HG03565 (cell line): ENCODE measurements around the gene AGTRAP.

Source experiments
- ATAC-seq: cut with Tn5 transposase; IDR thresholded peaks from one replicate; pipeline ENCODE4 v1.9.1; 2021; ENCODE audit warnings: mild to moderate bottlenecking, moderate library complexity; ENCODE audit not compliant: unreplicated experiment

Gene AGTRAP

DNA sequence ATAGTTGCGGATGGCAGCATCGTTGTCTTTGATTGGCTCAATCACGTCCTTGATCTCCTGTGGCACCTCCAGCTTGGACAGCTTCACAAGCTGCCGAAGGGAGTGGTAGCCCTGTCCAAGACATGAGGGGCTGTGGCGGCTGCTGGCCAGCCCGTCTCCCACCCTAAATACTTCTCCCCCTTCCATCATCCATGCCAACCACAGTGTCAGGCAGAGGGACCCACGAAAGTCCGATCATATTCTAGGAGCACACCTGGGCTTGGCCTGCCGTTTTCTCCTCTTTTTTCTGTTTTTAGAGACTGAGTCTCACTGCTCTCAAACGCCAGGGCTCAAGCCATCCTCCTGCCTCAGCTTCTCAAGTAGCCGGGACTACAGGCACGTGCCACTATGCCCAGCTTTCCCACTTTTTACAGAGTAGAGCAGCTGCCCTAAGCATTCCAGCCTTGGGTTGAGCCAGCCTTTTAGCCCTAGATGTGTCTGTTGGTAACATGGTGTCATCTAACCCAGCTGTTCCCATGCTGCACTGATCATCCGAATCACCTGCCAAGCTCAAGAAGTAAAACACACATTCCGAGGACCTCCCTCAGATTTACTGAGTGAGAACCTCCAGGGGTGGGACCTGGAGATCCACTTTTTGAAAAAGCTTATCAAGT lies 59.4 kb downstream of the AGTRAP start:
- ATAC-seq, result no peak

GRCh38 chr1:11796036-11796828 lies 60.3 kb downstream of the AGTRAP start:
- ATAC-seq, result no peak

GRCh38 chr1:11797525-11798216 lies 61.7 kb downstream of the AGTRAP start:
- no peak for ATAC-seq

DNA sequence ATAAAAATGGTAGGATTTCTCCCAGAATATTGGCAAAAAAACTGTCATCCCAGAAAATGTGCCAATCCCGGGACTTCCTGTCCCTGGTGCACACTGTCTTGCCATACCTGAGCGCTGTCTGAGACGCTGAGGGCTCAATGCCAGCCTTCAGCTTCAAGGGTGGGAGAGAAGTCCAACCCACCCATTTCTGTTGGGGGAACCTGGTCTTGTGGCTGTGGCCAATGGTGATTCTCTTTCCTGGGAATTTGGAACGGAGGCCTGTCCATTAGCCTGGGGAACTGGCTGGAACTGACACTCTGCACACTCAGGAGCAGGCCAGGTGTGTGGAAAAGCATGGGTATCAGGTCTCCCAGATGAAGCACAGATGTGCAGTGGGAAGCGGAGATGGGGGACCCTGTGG lies 63.2 kb downstream of the AGTRAP start:
- no peak for ATAC-seq

- ATAC-seq, result no peak
These were observed 64.0 kb downstream of the AGTRAP start for GRCh38 chr1:11799896-11800295.

DNA sequence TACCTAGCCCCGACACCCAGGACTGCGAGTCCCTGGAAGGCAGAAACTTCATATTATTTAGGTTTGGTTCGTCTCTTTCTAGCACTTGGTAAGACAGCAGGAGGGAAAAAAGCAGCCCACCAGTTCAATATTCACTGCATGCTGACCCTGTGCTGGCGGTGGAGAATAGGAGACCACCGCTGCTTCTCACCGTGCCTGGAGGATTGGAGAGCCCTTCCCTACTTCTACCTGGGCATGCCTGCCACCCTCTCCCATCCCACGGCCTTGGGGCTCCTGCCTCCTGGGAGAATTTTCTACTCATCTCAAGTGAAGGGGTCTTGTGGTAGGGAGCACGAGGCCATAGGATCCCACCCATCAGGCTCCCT lies 64.4 kb downstream of the AGTRAP start:
- no peak for ATAC-seq
